WI38 (cell line): ENCODE measurements around the gene YLPM1.

ENCODE experiments used
- H3K4me3 ChIP-seq: 2 replicates; pipeline ENCODE4 v1.5.1; 2011; ENCODE audit warnings: low read depth, mild to moderate bottlenecking, control low read depth, low read length
- CTCF ChIP-seq: IDR thresholded peaks from 2 replicates; pipeline ENCODE4 v1.5.1; 2012; ENCODE audit warnings: low read depth, mild to moderate bottlenecking, control low read depth, low read length

The YLPM1 gene

GRCh38 chr14:74816124-74816523 lies 53.0 kb downstream of the YLPM1 start:
- no peak overlapping the region for H3K4me3 ChIP-seq

GRCh38 chr14:74820288-74820687 lies 57.2 kb downstream of the YLPM1 start:
- no peak overlapping the region for H3K4me3 ChIP-seq
- no peak for TF ChIP-seq CTCF

More at GRCh38 chr14:74816124-74816523, 53.0 kb downstream of the YLPM1 start:
- TF ChIP-seq CTCF = no peak

GRCh38 chr14:74821267-74821915 lies 58.3 kb downstream of the YLPM1 start:
- TF ChIP-seq CTCF = no peak
- no peak overlapping the region for H3K4me3 ChIP-seq

GRCh38 chr14:74824997-74825396 lies 61.9 kb downstream of the YLPM1 start:
- TF ChIP-seq CTCF = no peak
- no peak overlapping the region for H3K4me3 ChIP-seq

GRCh38 chr14:74826574-74826973 lies 63.5 kb downstream of the YLPM1 start:
- H3K4me3 ChIP-seq = no peak overlapping the region
- no peak for TF ChIP-seq CTCF

- H3K4me3 ChIP-seq = no peak overlapping the region
- TF ChIP-seq CTCF = no peak
Observed at GRCh38 chr14:74829251-74829650, 66.1 kb downstream of the YLPM1 start.

GRCh38 chr14:74832849-74833248 lies 69.7 kb downstream of the YLPM1 start:
- no peak overlapping the region for H3K4me3 ChIP-seq
- TF ChIP-seq CTCF = no peak
